Fibroblast of mammary gland (primary cell): ENCODE measurements around the gene ZNF341.

Source experiments
- DNase-seq: peaks from one replicate; pipeline ENCODE4 v3.0.0-alpha.2; 2010; ENCODE audit warnings: low read depth
- H3K4me3 ChIP-seq: 2 replicates; pipeline ENCODE4 v1.5.1; 2011; ENCODE audit warnings: low read depth, mild to moderate bottlenecking, low read length, moderate library complexity; ENCODE audit not compliant: control insufficient read depth
- TF ChIP-seq, protein P1 (sequence below): conservative IDR thresholded peaks from 2 replicates; pipeline ENCODE4 v1.5.1; 2011; ENCODE audit warnings: low read depth, low read length, inconsistent platforms; ENCODE audit not compliant: control insufficient read depth, insufficient read depth

The ZNF341 gene

DNA sequence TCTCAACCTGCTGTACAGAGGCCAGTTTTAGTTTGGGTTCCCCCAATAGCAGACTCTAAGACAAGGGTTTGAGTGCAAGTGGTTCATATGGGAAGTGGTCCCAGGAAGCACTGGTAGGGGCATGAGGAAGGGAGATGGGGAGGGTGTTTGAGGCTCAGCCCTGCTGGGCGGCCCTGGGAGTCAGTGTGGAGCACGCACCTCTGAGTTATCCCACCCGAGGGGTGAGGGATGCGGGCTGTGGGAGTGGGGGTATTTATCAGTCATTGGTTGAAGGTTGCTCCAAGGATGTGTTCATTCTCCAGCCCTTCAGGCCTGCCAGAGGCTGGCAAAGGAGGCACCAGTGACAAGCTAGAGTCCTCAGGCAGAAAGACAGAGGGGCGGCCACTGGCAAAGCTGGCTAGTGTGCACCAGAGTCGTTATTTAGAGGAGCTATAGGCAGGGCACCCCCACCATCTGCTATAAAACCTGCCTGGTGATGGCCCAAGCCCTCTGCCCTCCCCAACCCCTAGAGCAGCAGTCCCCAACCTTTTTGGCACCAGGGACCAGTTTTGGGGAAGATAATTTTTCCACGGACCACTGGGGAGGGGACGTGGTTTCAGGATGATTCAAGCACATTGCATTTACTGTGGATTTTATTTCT lies 28.2 kb upstream of the ZNF341 start:
- TF ChIP-seq, protein P1, sequence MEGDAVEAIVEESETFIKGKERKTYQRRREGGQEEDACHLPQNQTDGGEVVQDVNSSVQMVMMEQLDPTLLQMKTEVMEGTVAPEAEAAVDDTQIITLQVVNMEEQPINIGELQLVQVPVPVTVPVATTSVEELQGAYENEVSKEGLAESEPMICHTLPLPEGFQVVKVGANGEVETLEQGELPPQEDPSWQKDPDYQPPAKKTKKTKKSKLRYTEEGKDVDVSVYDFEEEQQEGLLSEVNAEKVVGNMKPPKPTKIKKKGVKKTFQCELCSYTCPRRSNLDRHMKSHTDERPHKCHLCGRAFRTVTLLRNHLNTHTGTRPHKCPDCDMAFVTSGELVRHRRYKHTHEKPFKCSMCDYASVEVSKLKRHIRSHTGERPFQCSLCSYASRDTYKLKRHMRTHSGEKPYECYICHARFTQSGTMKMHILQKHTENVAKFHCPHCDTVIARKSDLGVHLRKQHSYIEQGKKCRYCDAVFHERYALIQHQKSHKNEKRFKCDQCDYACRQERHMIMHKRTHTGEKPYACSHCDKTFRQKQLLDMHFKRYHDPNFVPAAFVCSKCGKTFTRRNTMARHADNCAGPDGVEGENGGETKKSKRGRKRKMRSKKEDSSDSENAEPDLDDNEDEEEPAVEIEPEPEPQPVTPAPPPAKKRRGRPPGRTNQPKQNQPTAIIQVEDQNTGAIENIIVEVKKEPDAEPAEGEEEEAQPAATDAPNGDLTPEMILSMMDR, result no peak
- DNase-seq, result no peak
- H3K4me3 ChIP-seq, result no peak overlapping the region

DNA sequence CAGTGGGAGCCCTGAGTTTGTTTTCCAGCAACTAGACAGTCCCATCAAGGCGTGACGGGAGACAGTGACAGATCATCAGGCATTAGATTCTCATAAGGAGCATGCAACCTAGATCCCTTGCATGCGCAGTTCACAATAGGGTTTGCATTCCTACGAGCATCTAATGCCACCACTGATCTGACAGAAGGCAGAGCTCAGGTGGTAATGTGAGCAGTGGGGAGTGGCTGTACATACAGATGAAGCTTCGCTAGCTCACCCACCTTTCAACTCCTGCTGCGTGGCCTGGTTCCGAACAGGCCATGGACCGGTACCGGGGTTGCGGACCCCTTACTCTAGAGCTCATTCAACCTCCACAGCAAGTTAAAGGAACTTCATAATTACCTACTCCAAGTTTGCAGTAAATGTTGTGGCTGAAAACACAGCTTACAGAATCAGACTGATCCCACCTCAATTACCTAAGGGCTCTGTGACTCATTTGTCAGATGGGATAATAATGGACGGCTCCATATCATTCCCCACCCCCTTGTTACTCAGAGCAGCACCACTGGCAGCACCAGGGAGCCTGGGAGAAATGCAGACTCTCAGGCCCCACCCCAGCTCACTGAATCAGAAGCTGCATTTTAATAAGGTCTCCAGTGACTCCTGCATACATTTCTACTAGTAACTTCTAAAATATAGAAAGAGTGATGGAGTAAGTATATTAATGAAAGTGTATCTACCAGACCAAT lies 27.4 kb upstream of the ZNF341 start:
- no peak overlapping the region for H3K4me3 ChIP-seq
- DNase-seq, result peak; percentile 33
- TF ChIP-seq, protein P1, result no peak

DNA sequence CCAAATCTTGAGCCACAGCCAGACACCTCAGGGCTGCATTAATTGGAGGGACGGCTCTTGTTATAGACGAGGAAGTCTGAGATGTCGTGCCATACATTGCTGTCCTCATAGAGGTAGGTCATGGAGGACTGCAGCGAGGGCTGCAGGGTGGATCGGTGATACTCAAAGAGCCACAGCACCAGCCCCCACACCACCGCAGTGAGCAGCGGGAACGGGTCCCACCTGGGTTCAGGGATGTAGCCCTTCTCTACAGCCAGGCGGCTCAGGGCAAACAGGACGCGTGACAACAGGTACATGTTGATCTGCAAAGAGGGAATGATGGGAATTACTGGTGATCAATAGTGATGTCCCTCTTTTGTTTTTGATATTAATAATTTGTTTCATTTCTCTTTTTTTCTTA lies 24.1 kb upstream of the ZNF341 start:
- TF ChIP-seq, protein P1, result no peak
- DNase-seq, result no peak
- H3K4me3 ChIP-seq, result no peak overlapping the region

DNA sequence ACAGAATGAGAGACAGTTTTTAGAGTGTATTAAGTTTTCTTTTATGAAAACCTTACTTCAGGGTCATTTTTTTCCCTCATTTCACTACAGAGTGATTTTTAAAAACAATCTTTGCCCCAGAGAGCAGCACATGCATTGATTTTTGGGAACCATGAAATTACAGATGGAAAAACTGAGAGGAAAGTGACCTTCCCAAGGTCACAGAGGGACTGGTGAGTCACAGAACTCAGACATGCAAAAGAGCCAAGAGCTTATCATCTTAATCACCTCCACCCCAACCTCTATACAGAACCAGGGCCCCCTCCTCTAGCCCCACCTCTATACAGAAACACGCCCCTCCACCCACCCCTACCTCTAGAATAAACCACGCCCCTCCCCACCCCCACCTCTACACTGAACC lies 22.4 kb upstream of the ZNF341 start:
- no peak overlapping the region for H3K4me3 ChIP-seq
- peak; percentile 20 for DNase-seq
- TF ChIP-seq, protein P1, result no peak

DNA sequence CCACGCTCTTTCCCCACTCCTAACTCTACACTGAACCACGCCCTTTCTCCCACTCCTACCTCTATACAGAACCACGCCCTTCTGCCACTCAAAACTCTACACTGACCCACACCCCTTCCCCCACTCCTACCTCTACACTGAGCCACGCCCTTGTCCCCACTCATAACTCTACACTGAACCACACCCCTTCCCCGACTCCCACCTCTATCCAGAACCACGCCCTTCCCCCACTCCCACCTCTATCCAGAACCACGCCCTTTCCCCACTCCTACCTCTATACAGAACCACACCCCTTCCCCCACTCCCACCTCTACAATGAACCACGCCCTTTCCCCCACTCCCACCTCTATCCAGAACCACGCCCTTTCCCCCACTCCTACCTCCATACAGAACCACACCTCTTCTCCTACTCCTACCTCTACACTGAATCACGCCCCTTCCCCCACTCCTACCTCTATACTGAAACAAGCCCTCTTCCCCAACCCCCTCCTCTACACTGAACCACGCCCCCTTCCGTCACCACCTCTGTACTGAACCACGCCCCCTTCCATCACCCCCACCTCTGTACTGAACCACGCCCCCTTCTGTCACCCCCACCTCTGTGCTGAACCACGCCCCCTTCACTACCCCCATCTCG lies 21.8 kb upstream of the ZNF341 start:
- TF ChIP-seq, protein P1, result no peak
- no peak for DNase-seq
- no peak overlapping the region for H3K4me3 ChIP-seq

DNA sequence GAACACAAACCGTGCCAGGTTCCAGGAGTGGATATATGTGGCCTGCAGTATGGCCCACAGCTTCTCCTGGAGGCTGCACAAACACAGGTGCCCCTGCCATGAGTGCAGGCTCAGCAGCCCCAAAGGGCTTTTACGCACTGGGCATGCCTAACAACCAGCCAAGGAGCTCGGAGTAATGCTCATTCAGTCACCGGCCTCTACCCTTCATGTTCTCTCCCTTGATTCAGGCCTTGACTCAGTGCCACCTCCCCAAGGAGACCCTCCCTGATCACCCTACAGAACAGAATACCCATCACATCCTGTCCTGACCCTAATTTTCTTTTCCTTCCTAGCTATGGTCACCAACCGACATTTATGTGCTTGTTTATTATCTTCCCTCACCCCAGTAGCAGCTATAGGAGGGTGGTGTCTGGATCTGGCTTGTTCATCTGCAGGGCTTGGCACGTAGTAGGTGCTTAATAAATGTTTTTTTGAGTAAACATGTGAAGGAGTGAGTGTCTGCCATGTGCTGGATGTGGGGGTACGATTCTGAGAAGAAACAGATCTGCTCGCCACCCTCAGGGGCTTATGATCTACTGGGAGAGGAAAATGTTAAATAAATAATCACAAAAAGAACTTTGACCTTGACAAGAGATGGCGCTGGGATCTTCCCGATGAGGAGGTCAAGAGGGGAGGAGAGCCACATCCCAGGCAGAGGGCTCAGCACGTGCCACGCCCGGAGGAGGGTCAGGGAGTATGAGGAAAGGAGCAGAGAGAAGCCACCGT lies 20.9 kb upstream of the ZNF341 start:
- TF ChIP-seq, protein P1, result no peak
- no peak for DNase-seq
- H3K4me3 ChIP-seq, result no peak overlapping the region
